ENCODE data around the gene RAD51B. TPM values are rescaled to one million over a fixed set of nuclear protein-coding genes. Genes with fewer than 3 reads are reported as not detected.

RAD51B gene
- polyA plus RNA-seq, 1 donor = 7.3 TPM

GRCh38 chr14:68589447-68590200 is 770.0 kb downstream of the RAD51B start:
- DNase-seq (ENCODE audit: low read depth) = no peak

GRCh38 chr14:68590201-68590522 is 770.6 kb downstream of the RAD51B start:
- no peak for DNase-seq (ENCODE audit: low read depth)

- no peak for DNase-seq (ENCODE audit: low read depth)
These were observed 772.2 kb downstream of the RAD51B start for GRCh38 chr14:68591786-68592185.

- DNase-seq (ENCODE audit: low read depth) = no peak
These were observed 773.5 kb downstream of the RAD51B start for GRCh38 chr14:68592948-68593556.

DNA sequence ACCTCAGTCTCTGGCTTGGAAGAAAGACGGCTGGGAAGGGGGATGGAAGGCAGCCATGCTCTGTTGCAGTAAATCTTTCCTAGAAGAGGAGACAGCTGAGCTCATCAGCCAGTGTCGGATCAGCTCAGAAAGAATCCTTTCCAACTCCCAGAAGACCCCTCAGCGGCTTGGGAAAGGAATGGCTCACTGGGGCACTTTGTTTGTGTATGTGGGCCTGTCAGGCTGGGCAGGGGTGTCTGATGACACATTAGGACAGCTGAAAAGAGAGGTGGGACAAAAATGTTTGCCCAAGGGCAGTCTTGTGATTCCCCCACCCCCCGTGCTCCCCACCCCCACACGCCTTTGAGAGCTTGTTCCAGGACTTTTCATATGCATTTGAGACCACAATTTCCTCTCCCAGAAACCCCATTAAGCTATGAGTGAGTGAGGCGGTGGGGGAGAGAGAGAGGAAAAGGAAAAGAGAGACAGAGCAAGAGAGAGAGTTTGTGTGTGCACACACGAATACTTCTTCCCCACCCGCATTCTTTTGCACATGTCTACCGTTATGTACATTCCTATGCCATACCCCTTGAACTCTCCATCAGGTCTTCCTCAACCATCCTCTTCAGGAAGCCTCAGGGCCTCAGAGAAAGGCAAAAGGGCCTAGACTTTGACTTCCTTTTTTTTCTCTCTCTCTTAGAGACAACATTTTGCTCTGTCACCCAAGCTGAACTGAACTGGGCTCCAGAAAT is 774.4 kb downstream of the RAD51B start:
- no peak for DNase-seq (ENCODE audit: low read depth)

DNA sequence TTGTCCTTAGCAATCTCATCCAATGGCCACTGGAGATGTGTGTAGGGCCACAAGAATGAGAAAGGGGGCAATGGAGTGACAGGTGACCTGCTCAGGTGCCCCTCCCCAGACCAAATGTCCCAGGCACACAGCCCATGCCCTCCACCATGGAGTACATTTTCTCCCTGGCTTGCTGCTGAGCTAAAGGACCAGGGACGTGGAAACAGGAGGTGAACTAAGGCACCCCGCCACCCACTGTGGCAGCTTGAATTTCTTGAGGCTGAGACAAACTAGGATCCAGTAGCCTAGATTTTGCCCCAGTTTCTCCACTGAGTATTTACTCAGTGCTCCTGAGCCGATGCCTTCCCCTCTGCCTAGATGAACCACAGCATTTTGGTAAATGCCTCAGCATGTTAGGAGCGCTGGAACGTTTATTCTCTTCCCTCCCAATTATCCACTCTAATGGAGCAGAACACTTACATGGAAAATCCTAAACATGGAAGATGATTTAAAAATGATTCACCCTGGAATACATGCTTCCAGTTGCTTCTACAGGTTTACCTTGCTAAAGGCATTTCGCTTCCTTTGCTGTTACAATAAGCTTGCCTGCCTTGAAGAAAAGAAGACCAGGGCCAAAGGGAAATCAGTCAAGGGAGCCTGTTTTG is 775.3 kb downstream of the RAD51B start:
- no peak for DNase-seq (ENCODE audit: low read depth)

DNA sequence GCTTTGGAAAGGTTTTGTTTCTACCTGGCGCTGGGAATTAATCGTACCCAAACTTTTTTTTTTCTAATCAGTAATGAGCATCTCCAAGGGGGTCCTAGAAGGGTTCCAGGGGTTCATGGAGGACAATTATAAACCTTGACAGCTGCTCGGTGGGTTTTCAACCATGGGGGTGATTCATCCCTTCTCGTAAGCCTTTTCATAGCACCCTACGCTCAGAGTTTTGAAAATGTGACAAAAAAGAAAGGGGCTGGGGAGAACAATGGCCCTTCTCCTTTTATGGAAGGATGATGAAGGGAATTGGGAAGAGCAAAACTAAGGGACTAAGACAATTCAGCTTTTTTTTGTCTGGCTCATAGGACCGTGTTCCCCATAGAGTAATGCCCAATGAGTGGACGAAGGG is 776.6 kb downstream of the RAD51B start:
- DNase-seq (ENCODE audit: low read depth) = no peak

- no peak for DNase-seq (ENCODE audit: low read depth)
These were observed 777.1 kb downstream of the RAD51B start for GRCh38 chr14:68596701-68597100.

DNA sequence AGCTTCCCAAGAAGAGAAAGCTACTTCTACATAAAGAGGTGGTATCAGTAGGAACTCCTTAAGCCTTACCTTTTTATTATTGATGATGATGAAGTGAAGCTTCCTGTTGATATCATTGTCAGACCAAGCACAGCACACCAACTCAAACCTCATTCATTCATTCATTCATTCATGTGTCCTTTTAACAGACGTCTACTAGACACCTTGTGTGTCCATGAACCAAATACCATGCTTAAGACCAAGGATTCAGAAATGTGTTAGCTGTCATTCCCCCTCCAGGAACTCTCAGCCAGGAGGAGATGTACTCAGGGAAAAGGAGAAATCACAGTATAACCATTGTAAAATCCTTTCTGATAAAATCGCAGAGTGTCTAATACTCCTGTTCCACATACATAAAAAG is 778.5 kb downstream of the RAD51B start:
- no peak for DNase-seq (ENCODE audit: low read depth)

DNA sequence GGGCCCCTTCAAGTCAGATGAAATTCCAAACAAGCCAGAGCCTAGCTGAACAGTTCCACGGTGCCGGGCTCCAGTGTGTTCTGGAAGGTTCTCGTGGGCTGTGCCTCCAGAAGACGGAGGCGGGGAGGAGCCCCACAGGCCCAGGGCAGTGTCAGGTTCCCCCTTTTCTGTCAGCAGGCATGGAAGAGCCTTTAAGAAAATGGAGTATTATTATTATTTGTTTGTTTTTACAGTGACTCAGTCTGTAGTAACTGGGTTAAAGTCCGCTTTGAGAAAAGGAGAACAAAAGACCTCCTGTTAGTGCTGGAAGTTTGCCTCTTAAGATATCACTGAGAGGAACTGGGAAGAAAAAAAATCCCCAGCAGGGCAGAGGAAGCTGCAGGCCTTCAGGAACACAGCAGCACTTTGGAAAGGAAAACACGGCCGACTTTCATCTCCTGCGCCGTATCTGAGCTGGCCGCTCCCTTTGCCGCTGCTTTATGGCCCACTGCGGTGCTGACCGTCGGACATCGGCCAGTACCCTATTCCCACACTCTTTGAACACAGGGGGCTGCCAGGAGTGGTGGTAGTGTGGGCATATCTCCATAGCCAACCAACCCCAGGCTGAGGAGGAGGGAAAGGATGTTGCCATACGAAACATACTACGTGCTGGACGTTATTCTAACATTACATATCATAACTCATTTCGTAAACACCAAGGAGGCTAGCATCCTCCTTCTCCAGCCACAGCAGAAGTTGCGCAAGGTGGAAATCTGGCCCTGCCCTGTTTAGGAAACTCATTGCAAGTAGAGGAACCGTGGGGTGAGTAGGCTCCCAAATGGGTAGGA is 779.3 kb downstream of the RAD51B start:
- DNase-seq (ENCODE audit: low read depth) = no peak

DNA sequence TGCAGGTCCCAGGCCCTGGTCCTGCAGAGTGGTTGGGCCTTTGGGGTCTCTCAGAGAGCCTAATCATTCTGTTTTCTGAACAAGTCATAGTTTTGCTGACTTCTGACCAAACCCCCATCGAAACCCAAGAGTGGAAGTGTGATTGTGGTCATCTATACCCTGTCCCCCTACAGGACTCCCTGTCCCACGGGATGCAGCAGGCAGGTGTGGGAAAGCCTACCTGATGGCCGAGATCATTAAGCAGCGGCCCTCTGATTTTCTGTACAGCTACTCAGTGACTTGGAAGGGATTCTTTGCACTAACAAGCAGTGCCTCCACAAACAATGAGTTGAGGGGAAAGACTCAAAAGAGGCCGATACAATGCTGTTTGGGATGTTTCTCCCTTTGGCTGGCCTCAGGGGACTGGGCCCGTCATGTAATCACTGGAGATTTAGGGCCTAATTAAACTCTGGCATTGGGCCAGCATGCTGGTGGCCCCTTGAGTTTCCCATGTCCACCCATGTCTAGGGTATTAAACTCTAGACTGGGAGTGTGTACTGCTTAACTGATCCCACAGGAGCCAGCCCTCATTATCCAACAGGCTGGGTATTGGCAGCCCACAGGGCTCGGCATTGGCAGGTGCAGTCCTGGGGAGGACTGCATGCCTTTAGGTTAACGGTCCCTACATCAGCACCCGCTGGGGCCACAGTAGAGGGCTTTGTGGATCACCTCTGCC is 780.5 kb downstream of the RAD51B start:
- no peak for DNase-seq (ENCODE audit: low read depth)

- DNase-seq (ENCODE audit: low read depth) = no peak
These were observed 782.9 kb downstream of the RAD51B start for GRCh38 chr14:68602507-68602906.

DNA sequence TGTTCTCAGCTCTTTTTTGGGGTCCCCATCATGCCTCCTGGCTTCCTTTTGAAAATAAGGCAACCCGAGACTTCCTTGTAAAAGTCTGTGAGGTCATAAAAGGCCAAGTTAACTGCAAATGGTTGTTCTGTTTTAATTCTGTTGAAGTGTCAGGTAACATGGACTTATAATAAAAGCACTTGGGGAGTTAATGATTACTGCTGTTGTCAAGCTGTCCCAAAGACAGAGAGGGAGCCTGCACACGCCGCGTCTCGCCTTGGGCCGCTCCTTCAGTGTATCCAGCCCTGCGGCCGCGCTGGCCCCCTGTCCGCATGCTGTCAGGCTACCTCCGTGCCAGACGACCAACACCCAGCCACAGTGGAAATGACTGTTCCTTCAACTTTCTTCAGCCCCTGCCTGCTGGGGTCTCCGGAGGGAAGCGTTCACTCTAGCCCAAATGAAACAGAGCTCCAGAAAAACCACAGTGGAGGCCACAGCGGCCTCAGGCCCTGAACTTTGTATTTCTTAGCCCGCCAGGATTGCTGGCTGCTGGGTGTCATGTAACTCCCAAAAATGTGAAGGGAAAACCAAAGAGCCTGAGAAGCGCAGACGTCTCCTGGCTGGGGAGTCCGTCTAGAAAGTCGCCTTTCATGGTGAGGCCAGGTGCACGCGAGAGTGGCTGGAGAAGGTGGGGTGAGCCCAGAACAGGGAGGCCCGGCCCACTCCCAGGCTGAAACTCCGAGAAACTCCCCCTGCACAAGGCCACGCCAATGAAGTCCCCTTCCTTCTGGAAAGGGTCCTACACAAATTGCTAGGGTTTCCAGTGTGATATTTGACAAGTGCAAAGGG is 784.2 kb downstream of the RAD51B start:
- DNase-seq (ENCODE audit: low read depth) = no peak

GRCh38 chr14:68604361-68604730 is 784.8 kb downstream of the RAD51B start:
- DNase-seq (ENCODE audit: low read depth) = no peak

DNA sequence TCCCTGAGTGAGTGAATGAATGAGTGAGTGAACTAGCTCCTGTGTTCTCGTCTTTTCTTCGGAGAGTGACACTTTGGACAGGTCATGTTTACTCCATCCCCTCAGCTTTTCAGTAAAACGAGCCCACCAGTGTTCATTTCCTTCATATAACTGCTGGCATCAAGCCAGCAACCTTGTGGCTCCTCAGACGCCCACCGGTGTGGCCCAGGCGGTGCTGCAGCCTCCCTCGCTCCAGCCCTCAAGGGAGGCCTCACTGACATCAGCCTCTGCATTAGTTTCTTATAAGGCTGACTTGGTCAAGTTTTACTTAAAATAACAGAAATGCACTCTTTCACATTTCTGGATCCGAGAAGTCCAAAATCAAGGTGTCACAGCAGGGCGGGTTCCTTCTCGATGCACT is 785.2 kb downstream of the RAD51B start:
- no peak for DNase-seq (ENCODE audit: low read depth)

- DNase-seq (ENCODE audit: low read depth) = no peak
These were observed 786.6 kb downstream of the RAD51B start for GRCh38 chr14:68606176-68606575.

GRCh38 chr14:68606644-68607043 is 787.1 kb downstream of the RAD51B start:
- no peak for DNase-seq (ENCODE audit: low read depth)

- DNase-seq (ENCODE audit: low read depth) = no peak
These were observed 787.7 kb downstream of the RAD51B start for GRCh38 chr14:68607081-68607866.

GRCh38 chr14:68607867-68608573 is 788.4 kb downstream of the RAD51B start:
- DNase-seq (ENCODE audit: low read depth) = no peak
